GM13977 (cell line): ENCODE results near the gene TCFL5.

Experiments used
- DNase-seq: peaks from one replicate; pipeline ENCODE4 v3.0.0; 2012; ENCODE audit warnings: low spot score
- in situ Hi-C: fragments of 300-500 bp; cut with MboI; formaldehyde crosslinking; loops from one replicate; pipeline ENCODE4 v1.12.0; 2022; ENCODE audit warnings: low sequenced_read_pairs, low pct_unique_long_range_greater_than_20kb, mixed read lengths, inconsistent platforms; ENCODE audit not compliant: unreplicated experiment
- TF ChIP-seq, protein P1 (sequence below): IDR thresholded peaks from 2 replicates; pipeline ENCODE4 v1.5.1; 2012; ENCODE audit warnings: mild to moderate bottlenecking, control low read depth; ENCODE audit not compliant: insufficient read depth; ENCODE audit errors: extremely low read depth, missing control alignments

Gene TCFL5

DNA sequence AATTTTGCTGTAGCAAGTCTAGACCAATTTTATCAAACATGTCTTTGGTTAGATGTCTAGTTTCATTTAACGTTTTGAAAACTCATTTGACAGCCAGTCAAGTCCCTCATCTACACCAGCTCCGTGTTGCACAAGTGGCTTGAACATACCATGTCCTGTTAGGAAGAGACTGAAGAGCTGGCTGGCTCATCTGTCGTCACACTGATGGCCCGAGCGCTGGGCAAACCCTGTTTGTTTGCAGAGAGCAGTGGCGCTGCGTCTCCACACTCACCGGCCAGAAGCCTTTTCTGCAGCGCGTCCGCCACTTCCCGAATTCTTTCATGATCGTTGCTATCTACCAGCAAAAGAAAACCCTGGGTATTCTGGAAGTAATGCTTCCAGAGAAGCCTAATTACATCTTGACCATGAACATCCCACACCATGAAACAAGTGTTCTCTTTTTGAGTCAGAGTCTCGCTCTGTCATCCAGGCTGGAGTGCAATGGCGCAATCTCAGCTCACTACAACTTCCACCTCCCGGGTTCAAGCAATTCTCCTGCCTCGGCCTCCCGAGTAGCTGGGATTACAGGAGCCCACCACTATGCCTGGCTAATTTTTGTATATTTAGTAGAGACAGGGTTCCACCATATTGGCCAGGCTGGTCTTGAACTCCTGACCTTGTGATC lies 10.7 kb upstream of the TCFL5 start:
- DNase-seq, result no peak
- in situ Hi-C loops, result no loop called here

DNA sequence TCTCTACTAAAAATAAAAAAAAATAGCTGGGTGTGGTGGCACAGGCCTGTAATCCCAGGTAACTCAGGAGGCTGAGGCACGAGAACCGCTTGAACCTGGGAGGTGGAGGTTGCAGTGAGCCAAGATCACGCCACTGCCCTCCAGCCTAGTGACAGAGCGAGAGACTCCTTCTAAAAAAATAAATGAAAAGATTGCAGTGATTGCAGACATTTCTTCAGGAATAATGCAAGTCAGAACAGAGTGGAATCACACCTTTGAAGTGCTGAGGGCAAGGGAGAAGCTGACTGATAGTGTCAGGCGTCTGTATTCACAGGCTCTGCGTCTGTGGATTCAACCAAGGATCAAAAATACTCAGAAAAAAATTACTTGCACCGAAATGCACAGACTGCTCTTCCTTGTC lies 2.6 kb upstream of the TCFL5 start:
- DNase-seq, result no peak
- in situ Hi-C loops, result no loop called here
- TF ChIP-seq, protein P1, sequence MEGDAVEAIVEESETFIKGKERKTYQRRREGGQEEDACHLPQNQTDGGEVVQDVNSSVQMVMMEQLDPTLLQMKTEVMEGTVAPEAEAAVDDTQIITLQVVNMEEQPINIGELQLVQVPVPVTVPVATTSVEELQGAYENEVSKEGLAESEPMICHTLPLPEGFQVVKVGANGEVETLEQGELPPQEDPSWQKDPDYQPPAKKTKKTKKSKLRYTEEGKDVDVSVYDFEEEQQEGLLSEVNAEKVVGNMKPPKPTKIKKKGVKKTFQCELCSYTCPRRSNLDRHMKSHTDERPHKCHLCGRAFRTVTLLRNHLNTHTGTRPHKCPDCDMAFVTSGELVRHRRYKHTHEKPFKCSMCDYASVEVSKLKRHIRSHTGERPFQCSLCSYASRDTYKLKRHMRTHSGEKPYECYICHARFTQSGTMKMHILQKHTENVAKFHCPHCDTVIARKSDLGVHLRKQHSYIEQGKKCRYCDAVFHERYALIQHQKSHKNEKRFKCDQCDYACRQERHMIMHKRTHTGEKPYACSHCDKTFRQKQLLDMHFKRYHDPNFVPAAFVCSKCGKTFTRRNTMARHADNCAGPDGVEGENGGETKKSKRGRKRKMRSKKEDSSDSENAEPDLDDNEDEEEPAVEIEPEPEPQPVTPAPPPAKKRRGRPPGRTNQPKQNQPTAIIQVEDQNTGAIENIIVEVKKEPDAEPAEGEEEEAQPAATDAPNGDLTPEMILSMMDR, result no peak

More for the DNA sequence above, 10.7 kb upstream of the TCFL5 start:
- TF ChIP-seq, protein P1, result no peak

DNA sequence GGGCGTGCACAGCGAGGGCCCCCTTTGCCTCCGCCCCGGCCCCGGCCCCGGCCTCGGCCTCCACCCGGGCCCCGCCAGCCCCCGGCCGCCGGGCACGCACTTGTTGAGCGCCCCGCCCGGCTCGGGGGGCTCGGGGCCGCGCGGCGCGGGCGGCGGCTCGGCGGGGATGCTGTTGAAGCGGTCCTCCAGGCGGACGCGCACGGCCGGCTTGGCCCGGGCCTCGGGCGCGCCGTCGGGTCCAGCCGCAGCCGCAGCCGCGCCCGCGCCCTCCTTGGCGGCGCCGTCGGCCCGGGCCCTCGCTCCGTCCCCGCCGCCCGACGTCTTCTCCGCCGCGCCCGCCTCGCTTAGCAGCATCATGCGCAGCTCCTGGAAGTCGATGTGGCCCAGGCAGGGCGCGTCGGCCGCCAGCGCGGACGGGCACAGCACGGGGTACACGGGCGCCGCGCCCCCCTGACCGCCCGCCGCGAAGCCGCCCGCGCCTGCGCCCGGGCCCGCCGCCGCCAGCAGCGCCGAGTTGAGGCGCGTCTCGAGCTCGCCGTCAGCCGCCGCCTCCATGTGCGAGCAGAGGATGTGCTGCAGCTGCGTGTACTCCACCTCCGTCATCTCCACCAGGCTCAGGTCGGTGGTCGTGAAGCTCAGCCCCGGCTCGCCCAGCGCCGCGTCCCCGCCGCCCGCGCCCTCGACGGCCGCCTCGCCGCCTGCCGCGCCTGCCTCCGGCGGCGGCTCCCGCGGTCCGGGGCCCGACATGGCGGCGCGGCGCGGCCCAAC lies 514 bp downstream of the TCFL5 start:
- in situ Hi-C loops, result no loop called here
- TF ChIP-seq, protein P1, result no peak
- DNase-seq, result peak; percentile 49

DNA sequence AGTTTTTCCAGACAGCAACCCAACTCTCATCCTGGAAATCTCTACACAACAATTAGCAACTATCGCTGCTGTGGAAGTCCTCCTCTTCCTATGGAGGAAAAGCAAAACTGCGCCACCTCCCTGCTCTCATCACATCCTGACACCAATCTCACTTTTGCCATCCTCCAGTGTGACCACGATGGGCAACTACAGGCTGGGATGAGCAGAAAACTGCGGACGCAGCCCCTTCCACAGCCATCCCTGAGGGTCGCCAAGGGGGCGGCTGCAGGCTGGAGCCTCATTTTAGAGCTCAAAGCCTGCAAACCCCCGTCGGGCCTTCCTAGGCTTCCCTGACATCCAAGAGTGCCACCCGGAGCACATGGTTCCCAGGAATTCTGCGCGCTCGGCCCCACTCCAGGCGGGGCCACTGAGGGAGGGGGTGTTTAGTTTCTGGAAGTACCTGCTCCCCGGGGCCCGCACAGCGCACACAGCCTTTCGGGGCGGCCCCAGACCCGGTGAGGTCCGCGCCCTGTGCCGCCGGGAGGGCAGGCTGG lies 1.2 kb downstream of the TCFL5 start:
- DNase-seq, result no peak
- in situ Hi-C loops, result no loop called here
- TF ChIP-seq, protein P1, result no peak

DNA sequence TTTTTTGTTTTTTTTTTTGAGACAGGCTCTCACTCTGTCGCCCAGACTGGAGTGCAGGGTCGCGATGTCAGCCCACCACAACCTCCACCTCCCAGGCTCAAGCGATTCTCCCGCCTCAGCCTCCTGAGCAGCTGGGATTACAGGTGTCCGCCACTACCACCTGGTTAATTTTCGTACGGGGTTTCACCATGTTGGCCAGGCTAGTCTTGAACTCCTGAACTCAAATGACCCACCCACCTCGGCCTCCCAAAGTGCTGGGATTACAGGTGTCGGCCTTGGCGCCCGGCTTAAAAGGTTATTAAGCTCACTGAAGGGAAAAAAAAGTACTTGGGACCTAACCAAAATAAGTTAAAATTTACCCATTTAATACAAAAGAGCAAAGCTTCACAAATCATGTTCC lies 1.9 kb downstream of the TCFL5 start:
- TF ChIP-seq, protein P1, result no peak
- in situ Hi-C loops, result no loop called here
- no peak for DNase-seq

DNA sequence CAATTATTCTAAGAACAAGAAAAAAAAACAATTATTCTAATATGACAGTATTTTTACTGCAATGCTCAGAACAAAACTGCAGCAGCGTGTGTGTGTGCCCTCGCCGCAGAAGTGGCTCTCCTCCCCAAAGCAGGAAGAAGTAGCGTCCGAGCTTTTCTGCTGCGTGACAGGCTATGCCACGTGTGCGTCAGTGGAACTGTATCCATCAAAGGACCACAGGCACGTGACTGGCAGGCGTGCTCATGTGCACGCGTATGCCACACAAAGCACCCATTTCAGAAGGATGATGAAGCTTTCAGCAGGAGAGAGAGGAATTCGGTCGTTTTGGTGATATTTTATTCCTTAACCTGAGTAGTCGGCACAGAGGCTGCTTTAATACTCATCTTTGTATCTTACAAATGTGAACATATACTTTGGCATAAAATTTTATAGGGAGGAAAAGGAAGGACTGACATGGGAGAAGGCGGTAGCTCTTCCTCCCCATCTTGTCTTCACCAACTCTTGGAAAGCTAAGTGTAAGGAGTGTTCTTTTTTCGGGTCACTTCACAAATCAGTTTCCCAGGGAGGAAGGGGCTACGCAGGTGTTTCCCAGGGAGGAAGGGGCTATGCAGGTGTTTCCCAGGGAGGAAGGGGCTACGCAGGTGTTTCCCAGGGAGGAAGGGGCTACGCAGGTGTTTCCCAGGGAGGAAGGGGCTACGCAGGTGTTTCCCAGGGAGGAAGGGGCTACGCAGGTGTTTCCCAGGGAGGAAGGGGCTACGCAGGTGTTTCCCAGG lies 3.4 kb downstream of the TCFL5 start:
- in situ Hi-C loops, result no loop called here
- TF ChIP-seq, protein P1, result no peak
- DNase-seq, result no peak
